GM12873 (cell line): ENCODE data around the gene MYRIP.
A peak's percentile ranks its signal among the peaks of the same experiment; 100 is the strongest.

ENCODE experiments used
- TF ChIP-seq, protein P1 (sequence below): IDR thresholded peaks from 2 replicates; pipeline ENCODE4 v1.5.1; 2012; ENCODE audit warnings: low read depth, mild to moderate bottlenecking, moderate library complexity, low read length, control low read depth; ENCODE audit not compliant: insufficient read depth; ENCODE audit errors: missing control alignments

Gene MYRIP

DNA sequence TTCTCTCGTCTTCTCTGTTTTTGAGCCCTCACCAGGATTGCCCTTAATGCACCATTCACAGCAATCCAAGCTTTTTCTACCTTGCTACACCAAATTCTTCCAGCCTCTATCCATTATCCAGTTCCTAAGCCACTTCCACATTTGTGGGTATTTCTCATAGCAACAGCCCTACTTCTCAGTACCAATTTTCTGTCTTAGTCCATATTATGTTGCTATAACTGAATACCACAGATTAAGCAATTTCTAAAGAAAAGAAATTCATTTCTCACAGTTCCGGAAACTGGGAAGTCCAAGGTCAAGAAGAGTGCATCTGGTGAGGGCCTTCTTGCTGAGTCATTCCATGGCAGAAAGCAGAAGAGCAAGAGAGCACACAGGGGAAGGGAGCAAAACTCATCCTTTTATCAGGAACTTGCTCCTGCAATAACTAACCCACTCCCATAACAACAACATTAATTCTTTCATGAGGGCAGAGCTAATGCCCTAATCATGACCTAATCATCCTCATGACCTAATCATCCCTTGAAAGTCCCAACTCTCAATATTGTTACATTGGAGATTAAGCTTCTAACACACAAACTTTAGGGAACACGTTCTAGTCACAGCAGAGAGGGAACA is 490.4 kb downstream of the MYRIP start:
- TF ChIP-seq, protein P1, sequence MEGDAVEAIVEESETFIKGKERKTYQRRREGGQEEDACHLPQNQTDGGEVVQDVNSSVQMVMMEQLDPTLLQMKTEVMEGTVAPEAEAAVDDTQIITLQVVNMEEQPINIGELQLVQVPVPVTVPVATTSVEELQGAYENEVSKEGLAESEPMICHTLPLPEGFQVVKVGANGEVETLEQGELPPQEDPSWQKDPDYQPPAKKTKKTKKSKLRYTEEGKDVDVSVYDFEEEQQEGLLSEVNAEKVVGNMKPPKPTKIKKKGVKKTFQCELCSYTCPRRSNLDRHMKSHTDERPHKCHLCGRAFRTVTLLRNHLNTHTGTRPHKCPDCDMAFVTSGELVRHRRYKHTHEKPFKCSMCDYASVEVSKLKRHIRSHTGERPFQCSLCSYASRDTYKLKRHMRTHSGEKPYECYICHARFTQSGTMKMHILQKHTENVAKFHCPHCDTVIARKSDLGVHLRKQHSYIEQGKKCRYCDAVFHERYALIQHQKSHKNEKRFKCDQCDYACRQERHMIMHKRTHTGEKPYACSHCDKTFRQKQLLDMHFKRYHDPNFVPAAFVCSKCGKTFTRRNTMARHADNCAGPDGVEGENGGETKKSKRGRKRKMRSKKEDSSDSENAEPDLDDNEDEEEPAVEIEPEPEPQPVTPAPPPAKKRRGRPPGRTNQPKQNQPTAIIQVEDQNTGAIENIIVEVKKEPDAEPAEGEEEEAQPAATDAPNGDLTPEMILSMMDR = no peak

DNA sequence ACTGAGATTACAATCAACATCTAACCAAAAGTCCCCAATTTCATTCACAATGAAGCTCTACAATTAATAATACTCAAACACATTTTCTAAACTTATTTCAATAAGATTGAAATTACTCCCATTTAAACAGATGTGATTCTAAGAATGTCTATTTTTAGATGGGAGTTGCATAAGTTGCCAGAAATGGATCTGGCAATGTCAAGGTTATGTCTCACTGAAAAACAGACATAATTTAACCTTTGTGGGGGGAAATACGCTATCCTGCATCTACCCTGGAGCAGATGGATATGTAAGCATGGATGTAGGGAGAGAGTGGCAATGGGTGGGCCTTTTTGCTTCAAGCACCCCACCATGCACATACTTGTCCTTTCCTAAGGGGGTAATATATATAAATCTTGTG is 493.4 kb downstream of the MYRIP start:
- TF ChIP-seq, protein P1 = no peak

DNA sequence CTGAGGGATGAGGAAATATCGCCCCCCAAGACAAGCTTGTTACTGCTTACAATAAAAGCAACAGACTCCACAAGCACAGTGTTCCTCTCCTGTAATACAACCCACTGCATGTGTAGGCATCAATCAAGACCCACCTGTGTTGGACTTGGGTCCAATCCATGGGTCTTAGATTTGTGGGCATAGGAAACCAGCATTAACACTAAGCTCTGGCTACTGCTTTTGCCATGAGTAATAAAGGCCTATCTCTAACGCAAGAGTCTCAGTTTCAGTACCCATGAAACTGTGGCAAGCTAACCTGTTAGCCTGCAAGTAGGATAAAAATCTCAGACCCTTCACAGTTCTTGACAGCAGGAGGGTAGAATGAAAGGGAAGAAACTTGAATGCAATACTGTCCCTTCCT is 494.9 kb downstream of the MYRIP start:
- TF ChIP-seq, protein P1 = no peak

DNA sequence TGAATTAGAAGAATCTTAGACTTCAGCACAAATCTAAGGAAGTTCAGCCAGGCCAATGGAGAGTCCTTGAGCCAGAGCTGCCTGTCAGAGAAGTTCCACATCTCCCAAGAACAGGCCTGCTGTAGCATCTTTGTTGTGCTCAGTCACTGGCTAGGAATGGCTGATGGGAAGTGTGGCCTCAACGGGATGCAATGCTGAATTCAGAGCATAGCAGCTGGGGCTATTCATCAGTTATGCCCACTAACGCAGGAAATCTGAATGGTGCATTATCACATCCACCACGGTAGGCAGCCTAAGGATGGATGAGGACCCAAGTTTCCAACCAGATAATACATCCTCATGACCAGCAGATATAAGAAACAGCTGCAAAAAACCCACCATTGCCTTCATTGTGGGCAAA is 496.9 kb downstream of the MYRIP start:
- TF ChIP-seq, protein P1 = no peak

DNA sequence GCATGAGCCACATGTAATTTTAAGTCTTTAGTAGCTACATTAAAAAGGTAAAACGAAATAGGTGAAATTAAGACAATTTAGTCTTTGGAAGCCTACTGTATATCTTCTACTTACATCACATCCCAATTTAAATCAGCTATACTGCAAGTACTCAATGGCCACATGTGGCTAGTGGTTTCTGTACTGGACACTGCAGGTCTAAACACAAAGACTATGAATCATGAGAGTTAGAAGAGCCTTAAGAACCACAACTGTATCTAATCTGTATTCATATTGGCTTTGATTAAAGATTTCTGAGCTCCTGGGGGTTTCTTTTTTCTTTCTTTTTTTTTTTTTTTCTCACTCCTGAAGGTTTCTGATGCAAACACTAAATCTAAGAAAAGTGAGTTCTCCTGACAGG is 497.8 kb downstream of the MYRIP start:
- TF ChIP-seq, protein P1 = no peak

DNA sequence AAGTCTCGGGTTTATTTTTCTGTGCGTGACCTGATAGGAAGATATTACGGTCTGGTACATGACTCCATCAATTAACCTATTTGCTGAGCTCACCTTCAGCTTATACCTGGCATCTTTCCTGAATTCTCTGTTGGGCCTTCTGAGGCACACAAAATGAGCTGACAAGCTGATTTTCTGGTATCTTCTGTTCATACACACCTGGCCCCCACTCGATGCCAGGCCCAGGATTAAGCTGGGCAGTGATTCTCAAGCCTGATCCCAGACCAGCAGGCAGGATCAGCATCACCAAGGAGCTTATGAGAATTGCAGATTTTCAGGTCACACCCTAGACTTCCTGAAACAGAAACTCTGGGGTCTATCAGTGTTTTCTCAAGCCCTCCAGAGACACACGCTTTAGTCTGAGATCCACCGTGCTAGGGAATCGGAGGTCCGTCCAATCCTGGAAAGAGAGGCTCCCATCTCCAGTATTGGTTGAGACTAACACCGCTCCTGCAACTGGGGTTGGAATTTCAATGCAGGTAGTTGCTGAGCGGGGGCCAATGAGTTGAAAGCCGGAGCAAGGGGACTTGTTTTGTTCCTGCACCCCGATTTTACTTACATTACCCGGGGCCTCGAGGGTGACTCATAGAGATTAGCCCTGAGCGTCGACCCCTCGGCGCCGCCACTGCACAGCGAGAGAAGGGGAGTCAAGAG is 499.5 kb downstream of the MYRIP start:
- TF ChIP-seq, protein P1 = no peak

DNA sequence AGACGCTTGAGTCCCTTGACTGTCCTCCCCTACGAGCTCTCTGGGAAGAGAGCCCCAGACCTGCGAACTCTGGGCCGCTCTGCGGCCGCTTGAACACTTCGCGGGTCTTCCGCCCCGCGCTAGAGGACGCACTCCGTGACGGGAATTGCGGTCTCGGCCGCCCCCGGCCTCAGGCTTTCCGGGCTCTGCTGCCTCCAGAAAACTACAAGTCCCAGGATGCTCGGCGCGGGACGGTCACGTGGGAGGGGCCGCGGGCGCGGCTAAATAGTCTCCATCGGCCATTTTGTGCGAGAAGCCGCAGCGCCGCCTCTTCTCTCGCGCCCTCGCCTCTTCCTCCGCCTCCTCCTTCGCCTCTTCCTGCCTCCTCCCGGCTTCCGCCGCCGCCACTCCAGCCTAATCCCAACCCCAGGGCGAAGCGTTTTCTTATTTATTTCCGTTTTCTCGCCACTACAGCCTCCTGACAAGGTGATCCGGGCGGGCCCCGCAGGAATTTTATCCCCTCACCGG is 500.1 kb downstream of the MYRIP start, which contains the start of gene EIF1B:
EIF1B (plus strand) TSS at position 290 of the 507 bp plus-strand sequence. CDS start 235 bp downstream, outside the sequence.
- TF ChIP-seq, protein P1 = peak; percentile 89
